ENCODE measurements around the gene POMGNT1.
"Not testable (repeated sequence)": the region's sequence is repeated elsewhere in the genome, so short reads cannot be mapped to it uniquely, and the experiment has no call there.

POMGNT1 gene

DNA sequence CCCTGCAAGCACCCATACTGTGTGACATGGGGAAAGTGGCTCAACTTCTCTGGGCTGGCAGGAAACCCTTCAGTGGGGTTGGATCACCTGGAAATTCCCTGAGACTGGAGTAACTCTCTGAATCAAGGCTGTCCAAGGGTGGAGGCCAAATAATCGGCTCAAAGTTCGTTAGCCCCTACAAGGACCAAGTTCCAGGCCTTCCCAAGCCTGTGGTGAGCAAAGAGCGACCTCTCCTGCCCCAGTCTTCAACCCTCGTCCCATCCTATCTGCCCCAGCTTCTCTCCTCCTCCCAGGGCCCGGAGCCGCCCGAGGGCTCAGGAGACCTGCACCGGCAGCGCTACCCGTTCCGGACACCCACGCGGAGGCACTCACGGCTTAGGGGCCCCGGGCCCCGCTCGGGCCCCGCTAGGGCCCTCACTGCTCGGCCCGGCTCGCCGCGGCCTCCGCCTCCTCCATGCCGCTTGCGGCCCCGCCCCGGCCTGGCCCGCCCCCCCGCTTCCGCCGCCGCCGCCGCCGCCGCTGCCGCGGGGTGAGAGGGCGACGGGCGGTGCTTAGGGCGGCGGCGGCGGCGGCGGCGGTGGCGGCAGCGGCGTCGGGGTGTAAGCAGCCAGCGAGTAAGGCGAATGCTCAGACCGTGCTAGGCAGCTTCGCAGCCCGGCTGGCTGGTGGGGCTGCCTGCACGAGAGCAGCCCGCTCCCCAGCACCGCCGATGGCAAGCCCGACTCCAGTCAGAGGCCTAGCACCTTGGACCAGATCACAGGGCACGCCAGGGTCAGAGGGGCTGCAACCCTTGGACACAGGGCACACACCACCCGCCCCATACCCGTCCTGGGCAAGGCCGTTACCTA is at the start of gene POMGNT1:
Gene POMGNT1 (minus strand): TSS at position 471 of the 848 bp plus-strand sequence. CDS start 613 bp downstream, outside the sequence.
- DNase-seq (ENCODE audit: low read depth in 2 of 2), result peak; percentile 58 to 79

GRCh38 chr1:46247436-46248121 is 49.3 kb upstream of the POMGNT1 start, which contains the start of gene RAD54L:
Gene RAD54L (plus strand): TSS chr1:46247763. CDS start chr1:46248406, 643 bp downstream.
- DNase-seq (ENCODE audit: low read depth in 2 of 2), result peak; percentile 94 to 95

DNA sequence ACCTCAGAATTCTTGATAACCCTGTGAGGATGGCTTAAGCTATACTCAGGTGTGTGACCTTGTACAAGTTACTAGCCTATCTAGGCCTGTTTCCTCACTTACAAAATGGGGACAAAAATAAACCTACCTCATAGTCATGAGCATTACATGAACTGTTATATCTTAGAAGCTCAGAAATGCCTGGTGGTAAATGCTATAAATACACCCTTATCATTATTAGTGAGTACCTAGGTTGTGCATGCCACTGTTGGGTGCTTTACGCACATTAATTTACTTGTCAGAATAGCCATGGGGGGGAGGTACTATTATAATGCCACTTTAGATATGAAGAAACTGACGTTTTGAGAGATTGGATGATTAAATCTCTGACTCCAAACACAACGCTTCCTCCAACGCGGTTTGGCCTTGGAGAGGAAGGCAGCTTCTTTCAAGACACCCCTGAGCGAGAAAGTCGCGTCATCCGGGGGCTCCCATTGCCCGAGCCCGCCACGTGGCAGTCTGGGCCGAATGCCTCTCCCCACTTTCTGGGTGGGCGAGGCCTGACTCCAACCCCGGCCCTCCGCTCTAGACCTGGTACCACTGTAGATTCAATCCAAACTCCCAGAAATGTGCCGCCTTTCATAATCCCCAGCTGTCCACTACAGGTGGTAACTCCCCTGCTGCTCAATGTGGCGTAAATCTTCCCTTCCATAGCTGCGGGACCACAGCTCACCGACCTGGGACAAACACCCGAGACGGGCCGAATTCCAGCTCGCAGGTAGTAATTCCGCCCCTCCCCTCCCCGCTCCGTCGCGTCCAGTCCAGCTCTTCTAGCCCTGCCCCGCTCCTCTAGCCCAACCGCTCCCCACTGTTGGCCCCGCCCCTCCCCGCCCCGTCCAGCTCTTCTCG is 48.6 kb upstream of the POMGNT1 start:
- peak; percentile 45 to 49 for DNase-seq (ENCODE audit: low read depth in 2 of 2)

- DNase-seq (ENCODE audit: low read depth in 2 of 2), result not testable (repeated sequence)
These were observed 47.9 kb upstream of the POMGNT1 start for GRCh38 chr1:46246136-46246535.

GRCh38 chr1:46244656-46245371 is 46.6 kb upstream of the POMGNT1 start:
- DNase-seq (ENCODE audit: low read depth in 2 of 2), result no peak

DNA sequence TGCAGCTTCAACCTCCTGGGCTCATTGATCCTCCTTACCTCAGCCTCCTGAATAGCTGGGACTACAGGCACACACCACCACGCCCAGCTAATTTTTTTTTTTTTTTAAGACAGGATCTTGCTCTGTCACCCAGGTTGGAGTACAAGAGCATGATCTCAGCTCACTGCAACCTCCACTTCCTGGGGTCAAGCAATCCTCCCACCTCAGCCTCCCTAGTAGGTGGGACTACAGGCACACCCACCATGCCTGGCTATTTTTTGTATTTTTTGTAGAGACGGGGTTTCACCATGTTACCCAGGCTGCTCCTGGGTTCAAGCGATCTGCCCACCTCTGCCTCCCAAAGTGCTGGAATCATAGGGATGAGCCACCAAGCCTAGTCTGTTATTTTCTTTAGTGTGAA is 45.6 kb upstream of the POMGNT1 start:
- not testable (repeated sequence) for DNase-seq (ENCODE audit: low read depth in 2 of 2)

- DNase-seq (ENCODE audit: low read depth in 2 of 2), result no peak
These were observed 44.7 kb upstream of the POMGNT1 start for GRCh38 chr1:46242918-46243317.

- DNase-seq (ENCODE audit: low read depth in 2 of 2), result not testable (repeated sequence)
These were observed 43.5 kb upstream of the POMGNT1 start for GRCh38 chr1:46241733-46242132.

DNA sequence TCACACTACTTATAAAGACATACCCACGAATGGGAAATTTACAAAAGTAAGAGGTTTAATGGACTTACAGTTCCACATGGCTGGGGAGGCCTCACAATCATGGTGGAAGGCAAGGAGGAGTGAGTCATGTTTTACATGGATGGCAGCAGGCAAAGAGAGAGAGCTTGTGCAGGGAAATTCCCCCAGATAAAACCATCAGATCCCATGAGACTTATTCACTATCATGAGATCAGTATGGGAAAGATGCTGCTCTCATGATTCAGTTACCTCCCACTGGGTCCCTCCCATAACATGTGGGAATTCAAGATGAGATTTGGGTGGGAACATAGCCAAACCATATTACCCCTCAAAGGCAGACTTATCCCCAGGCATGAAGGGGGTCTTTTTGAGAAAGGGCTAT is 40.6 kb upstream of the POMGNT1 start:
- not testable (repeated sequence) for DNase-seq (ENCODE audit: low read depth in 2 of 2)

DNA sequence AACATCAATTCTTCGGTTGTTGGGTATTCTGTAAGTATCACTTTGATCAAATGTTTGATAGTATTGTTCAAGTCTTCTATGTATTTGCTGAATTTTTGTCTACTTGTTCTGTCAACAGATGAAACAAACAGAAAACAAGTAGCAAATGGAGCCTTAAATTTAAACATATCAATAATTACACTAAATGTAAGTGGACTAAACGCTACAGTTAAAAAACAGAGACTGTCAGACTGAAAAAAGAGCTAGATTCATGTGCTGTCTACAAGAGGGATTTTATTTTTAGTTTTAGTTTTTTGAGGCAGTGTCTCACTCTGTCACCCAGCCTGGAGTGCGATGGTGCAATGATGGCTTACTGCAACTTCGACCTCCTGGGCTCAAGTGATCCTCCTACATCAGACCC is 38.6 kb upstream of the POMGNT1 start:
- no peak for DNase-seq (ENCODE audit: low read depth in 2 of 2)

DNA sequence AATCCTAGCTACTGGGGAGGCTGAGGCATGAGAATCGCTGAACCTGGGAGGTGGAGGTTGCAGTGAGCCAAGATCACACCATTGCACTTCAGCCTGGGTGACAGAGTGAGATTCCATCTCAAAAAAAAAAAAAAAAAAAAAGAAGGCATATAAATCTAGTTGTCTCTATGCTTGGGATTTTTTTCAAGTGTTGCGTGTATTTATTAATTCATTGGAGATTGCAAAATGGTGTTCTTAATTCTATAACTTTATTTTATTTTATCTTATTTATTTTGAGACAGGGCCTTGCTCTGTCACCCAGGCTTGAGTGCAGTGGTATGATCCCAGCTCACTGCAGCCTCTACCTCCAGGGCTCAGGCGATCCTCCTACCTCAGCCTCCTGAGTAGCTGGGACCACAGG is 33.0 kb upstream of the POMGNT1 start:
- DNase-seq (ENCODE audit: low read depth in 2 of 2), result not testable (repeated sequence)

GRCh38 chr1:46224966-46225365 is 26.7 kb upstream of the POMGNT1 start:
- no peak for DNase-seq (ENCODE audit: low read depth in 2 of 2)

GRCh38 chr1:46223472-46223943 is 25.3 kb upstream of the POMGNT1 start:
- DNase-seq (ENCODE audit: low read depth in 2 of 2), result peak; percentile 42 to 47

GRCh38 chr1:46223055-46223454 is 24.8 kb upstream of the POMGNT1 start:
- not testable (repeated sequence) for DNase-seq (ENCODE audit: low read depth in 2 of 2)

GRCh38 chr1:46221749-46222148 is 23.5 kb upstream of the POMGNT1 start:
- DNase-seq (ENCODE audit: low read depth in 2 of 2), result no peak

GRCh38 chr1:46220808-46221207 is 22.6 kb upstream of the POMGNT1 start:
- no peak for DNase-seq (ENCODE audit: low read depth in 2 of 2)

DNA sequence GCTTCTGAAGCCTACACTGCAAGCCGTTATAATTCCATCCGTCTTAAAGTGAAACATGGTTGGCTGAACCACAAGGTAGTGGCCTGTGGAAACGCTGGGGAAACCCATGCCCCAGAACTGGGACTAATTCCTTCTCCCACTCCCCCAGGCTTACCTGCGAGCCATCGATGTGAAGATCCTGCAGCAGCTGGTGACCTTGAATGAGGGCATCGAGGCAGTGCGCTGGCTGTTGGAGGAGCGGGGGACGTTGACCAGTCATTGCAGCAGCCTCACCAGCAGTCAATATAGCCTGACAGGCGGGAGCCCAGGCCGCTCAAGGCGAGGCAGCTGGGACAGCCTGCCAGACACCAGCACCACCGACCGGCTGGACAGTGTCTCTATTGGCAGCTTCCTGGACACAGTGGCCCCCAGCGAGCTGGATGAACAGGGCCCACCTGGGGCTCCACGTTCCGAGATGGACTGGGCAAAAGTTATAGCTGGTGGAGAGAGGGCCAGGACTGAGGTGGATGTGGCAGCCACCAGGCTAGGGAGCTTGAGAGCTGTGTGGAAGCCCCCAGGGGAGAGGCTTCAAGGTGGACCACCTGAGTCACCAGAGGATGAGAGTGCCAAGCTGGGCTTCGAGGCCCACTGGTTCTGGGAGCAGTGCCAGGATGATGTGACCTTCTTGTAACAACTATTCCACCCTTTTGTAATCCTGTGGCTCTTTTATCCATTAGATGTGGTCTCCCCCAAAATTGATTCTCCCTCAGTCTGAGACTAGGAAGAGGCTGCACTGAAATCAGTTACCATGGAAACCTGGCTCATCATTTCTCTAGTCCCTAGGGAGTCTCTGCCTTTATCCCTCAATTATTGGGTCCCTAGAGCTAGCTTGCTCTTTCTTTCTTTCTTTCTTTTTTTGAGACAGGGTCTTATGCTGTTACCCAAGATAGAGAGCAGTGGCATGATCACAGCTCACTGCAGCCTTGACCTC is 21.6 kb upstream of the POMGNT1 start:
- DNase-seq (ENCODE audit: low read depth in 2 of 2), result no peak

GRCh38 chr1:46218443-46218842 is 20.2 kb upstream of the POMGNT1 start:
- no peak for DNase-seq (ENCODE audit: low read depth in 2 of 2)

DNA sequence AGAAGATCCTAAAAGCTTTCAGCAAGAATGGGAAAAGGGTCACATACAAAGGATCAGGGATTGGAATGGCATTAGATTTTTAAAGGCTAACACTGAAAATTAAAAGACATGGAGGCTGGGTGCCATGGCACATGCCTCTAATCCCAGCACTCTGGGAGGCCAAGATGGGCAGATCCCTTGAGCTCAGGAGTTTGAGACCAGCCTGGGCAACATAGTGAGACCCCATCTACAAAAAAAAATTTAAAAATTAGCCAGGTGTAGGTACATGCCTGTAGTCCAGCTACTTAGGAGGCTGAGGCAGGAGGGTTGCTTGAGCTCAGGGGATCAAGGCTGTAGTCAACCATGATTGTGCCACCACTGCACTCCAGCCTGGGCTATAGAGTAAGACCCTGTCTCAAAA is 17.3 kb upstream of the POMGNT1 start:
- DNase-seq (ENCODE audit: low read depth in 2 of 2), result no peak

DNA sequence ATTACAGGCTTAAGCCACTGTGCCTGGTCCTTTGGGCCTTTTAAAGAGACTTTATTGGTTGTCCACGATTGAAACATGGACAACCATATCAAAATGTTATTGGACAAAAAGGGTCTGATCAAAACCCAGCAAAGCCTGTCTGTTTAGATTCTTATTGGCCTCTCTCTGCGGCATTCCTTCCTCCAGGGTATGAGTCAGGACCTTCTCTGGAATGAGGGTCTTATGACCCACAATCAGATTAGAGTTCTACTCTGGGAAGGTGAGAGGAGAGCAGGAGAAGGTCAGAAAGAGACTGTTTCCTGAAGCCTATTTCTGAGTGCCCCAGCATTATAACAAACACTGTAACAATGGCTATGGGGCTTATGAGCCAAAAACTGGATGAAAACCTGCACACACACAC is 12.8 kb upstream of the POMGNT1 start:
- DNase-seq (ENCODE audit: low read depth in 2 of 2), result no peak

All from stimulated activated CD4-positive, alpha-beta T cell treated with anti-CD3 and anti-CD28 coated beads, Interleukin-1b, Interleukin-23, amount 100 ng/mL, for 4 hours (primary cell).